ENCODE results near the gene SLC12A9.

Gene SLC12A9

DNA sequence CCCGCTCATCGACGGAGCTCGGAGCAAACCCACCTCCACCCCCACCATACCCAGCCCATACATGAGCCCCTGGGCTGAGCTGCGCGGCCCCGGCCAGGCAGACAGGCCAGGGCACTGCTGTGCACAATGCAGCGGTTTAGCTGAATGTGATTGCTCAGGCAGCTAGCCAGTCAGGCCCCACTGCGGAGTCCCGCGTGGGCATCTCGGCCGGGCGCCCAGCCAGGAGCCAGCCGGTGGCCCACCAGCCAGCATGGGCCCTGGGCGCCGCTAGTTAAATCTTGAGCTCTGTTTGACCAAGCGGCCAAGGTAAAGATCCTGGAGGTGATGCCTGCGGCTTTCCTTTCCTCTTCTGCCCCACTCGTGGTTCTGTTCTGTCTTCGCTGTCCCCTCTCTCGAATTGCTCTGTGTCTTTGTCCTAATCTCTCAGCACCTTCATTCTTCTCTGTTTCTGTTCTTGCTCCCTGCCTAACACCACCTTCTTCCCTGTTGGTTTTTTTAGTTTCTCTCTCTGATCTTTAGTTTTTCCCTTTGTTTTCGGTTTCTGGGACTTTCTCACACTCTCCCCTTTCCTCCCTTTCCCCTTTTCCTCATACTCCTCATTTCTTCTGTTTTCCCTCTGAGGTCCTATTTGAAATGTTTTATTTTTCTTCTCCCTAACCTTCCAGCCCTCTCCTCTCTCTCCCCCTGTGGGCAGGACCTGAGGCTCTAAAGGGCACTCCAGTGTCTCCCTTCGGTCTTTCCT, 30.4 kb downstream of the SLC12A9 start:
- no peaks in the 10 kb centered on the region for H3K9me2 ChIP-seq (replicated peaks; ENCODE audit: control insufficient read depth, low read length)
- H4K20me1 ChIP-seq (ENCODE audit: control insufficient read depth, insufficient read depth, low read depth, low read length) = peaks cover 19% of the 10 kb centered on the region; the same call in 1 of the 2 replicates
- peaks cover 46% of the 10 kb centered on the region for H3K79me2 ChIP-seq (ENCODE audit: control insufficient read depth, low read length)

DNA sequence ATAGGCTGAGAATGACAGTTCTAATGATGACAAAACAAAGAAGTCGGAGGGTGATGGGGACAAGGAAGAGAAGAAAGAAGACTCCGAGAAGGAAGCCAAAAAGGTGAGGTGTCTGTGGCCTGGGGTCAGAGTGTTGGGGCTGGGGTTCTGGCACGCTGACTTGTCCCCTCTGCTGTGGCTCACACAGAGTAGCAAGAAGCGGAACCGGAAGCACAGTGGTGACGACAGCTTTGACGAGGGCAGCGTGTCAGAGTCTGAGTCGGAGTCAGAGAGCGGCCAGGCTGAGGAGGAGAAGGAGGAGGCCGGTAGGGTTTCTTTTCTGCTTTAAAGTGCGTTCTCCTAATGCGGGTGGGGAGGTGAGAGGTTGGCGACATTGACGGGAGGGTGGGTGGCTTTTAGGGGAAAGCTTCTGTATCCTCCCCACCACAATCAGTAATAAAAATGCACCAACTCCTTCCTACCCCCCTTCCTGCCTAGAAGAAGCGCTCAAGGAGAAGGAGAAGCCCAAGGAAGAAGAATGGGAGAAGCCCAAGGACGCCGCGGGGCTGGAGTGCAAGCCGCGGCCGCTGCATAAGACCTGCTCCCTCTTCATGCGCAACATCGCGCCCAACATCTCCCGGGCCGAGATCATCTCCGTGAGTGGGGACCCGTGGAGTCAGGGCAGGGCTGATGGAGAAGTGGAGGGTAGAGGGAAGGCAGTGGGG, 32.4 kb downstream of the SLC12A9 start:
- H3K79me2 ChIP-seq (ENCODE audit: control insufficient read depth, low read length) = peaks cover 42% of the 10 kb centered on the region
- TF ChIP-seq, protein P1, sequence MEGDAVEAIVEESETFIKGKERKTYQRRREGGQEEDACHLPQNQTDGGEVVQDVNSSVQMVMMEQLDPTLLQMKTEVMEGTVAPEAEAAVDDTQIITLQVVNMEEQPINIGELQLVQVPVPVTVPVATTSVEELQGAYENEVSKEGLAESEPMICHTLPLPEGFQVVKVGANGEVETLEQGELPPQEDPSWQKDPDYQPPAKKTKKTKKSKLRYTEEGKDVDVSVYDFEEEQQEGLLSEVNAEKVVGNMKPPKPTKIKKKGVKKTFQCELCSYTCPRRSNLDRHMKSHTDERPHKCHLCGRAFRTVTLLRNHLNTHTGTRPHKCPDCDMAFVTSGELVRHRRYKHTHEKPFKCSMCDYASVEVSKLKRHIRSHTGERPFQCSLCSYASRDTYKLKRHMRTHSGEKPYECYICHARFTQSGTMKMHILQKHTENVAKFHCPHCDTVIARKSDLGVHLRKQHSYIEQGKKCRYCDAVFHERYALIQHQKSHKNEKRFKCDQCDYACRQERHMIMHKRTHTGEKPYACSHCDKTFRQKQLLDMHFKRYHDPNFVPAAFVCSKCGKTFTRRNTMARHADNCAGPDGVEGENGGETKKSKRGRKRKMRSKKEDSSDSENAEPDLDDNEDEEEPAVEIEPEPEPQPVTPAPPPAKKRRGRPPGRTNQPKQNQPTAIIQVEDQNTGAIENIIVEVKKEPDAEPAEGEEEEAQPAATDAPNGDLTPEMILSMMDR (IDR thresholded peaks at IDR 0.05; ENCODE audit: low read depth, low read length, poor library complexity, severe bottlenecking) = no peak
- TF ChIP-seq EZH2phosphoT487 (IDR thresholded peaks at IDR 0.05; ENCODE audit: borderline replicate concordance, low read length) = no peak
- no peak overlapping the region for H3K4me3 ChIP-seq (ENCODE audit: low read length)
- H3K36me3 ChIP-seq (ENCODE audit: control insufficient read depth, low read length) = peaks cover 92% of the 10 kb centered on the region
- H3F3A ChIP-seq (ENCODE audit: control insufficient read depth, insufficient read depth) = peaks cover 28% of the 10 kb centered on the region
- no peaks in the 10 kb centered on the region for H3K9me3 ChIP-seq (ENCODE audit: control insufficient read depth, insufficient read depth, low read length)
- H3K27ac ChIP-seq (ENCODE audit: low read depth, low read length) = no peak overlapping the region
- H3K9me2 ChIP-seq (replicated peaks; ENCODE audit: control insufficient read depth, low read length) = no peaks in the 10 kb centered on the region
- no peaks in the 10 kb centered on the region for H3K27me3 ChIP-seq (ENCODE audit: control insufficient read depth, low read length)
- H4K20me1 ChIP-seq (ENCODE audit: control insufficient read depth, insufficient read depth, low read depth, low read length) = peaks cover 13% of the 10 kb centered on the region; the same call in 1 of the 2 replicates
- no peak overlapping the region for H3K4me2 ChIP-seq (ENCODE audit: low read length)
- H3K4me1 ChIP-seq (ENCODE audit: control insufficient read depth, low read length) = peaks cover 50% of the 10 kb centered on the region

More for the DNA sequence above, 30.4 kb downstream of the SLC12A9 start:
- Histone ChIP-seq H3K27ac (ENCODE audit: low read depth, low read length) (no peak overlapping the region), H3K27me3 (ENCODE audit: control insufficient read depth, low read length) (no peaks in the 10 kb centered on the region), H3K4me3 (ENCODE audit: low read length) (no peak overlapping the region), H3K4me2 (ENCODE audit: low read length) (no peak overlapping the region), H3K4me1 (ENCODE audit: control insufficient read depth, low read length) (peaks cover 51% of the 10 kb centered on the region), H3K9me3 (ENCODE audit: control insufficient read depth, insufficient read depth, low read length) (no peaks in the 10 kb centered on the region), H3K36me3 (ENCODE audit: control insufficient read depth, low read length) (peaks cover 96% of the 10 kb centered on the region), H3F3A (ENCODE audit: control insufficient read depth, insufficient read depth) (peaks cover 23% of the 10 kb centered on the region)
- TF ChIP-seq, protein P1 (IDR thresholded peaks at IDR 0.05; ENCODE audit: low read depth, low read length, poor library complexity, severe bottlenecking) = no peak
- TF ChIP-seq EZH2phosphoT487 (IDR thresholded peaks at IDR 0.05; ENCODE audit: borderline replicate concordance, low read length) = no peak

DNA sequence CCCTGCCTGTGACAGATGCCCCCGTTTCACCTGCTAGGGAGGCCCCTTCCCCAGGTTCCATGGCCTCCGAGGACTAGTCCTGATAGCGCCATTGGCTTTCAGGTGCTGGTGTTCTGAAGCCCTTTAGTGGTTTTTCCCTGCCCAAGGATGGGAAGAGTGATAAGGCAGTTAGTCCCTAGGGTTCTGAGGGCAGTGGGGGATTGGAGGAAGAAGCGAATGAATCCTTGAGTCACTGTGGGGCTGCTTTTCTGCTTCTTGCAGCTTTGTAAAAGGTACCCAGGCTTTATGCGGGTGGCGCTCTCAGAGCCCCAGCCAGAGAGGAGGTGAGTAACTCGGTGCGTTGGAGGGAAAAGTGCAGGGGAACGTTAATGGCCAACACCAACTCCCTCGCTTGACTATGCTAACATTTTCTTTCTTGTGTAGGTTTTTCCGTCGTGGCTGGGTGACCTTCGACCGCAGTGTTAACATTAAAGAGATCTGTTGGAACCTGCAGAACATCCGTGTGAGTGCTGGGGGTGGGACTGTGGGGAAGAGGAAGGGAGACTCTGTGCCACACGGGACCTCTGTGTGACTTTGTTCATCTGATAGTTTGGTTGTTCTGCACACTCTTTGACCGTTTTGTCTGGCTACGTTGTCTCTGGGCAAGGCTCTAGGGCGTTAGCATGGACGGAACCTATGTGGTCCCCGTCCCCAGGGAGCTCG, 33.1 kb downstream of the SLC12A9 start:
- TF ChIP-seq EZH2phosphoT487 (IDR thresholded peaks at IDR 0.05; ENCODE audit: borderline replicate concordance, low read length) = no peak
- TF ChIP-seq, protein P1 (IDR thresholded peaks at IDR 0.05; ENCODE audit: low read depth, low read length, poor library complexity, severe bottlenecking) = no peak
- H3K27ac ChIP-seq (ENCODE audit: low read depth, low read length) = no peak overlapping the region
- peaks cover 28% of the 10 kb centered on the region for H3F3A ChIP-seq (ENCODE audit: control insufficient read depth, insufficient read depth)
- H4K20me1 ChIP-seq (ENCODE audit: control insufficient read depth, insufficient read depth, low read depth, low read length) = peaks cover 13% of the 10 kb centered on the region; the same call in 1 of the 2 replicates
- H3K27me3 ChIP-seq (ENCODE audit: control insufficient read depth, low read length) = peaks cover 3% of the 10 kb centered on the region; the same call in 1 of the 2 replicates
- no peaks in the 10 kb centered on the region for H3K9me2 ChIP-seq (replicated peaks; ENCODE audit: control insufficient read depth, low read length)
- H3K4me3 ChIP-seq (ENCODE audit: low read length) = no peak overlapping the region
- H3K9me3 ChIP-seq (ENCODE audit: control insufficient read depth, insufficient read depth, low read length) = no peaks in the 10 kb centered on the region
- H3K4me1 ChIP-seq (ENCODE audit: control insufficient read depth, low read length) = peaks cover 56% of the 10 kb centered on the region
- peak overlapping the region; percentile 85 for H3K4me2 ChIP-seq (ENCODE audit: low read length)
- peaks cover 85% of the 10 kb centered on the region for H3K36me3 ChIP-seq (ENCODE audit: control insufficient read depth, low read length)
- H3K79me2 ChIP-seq (ENCODE audit: control insufficient read depth, low read length) = peaks cover 35% of the 10 kb centered on the region
